OCI-M2 (cell line): ENCODE data around the gene PTTG1.

ENCODE experiments used
- DNase-seq: peaks from one replicate; lab custom pipeline; 2025; ENCODE audit not compliant: unreplicated experiment; lab: John Stamatoyannopoulos, UW

Gene PTTG1

DNA sequence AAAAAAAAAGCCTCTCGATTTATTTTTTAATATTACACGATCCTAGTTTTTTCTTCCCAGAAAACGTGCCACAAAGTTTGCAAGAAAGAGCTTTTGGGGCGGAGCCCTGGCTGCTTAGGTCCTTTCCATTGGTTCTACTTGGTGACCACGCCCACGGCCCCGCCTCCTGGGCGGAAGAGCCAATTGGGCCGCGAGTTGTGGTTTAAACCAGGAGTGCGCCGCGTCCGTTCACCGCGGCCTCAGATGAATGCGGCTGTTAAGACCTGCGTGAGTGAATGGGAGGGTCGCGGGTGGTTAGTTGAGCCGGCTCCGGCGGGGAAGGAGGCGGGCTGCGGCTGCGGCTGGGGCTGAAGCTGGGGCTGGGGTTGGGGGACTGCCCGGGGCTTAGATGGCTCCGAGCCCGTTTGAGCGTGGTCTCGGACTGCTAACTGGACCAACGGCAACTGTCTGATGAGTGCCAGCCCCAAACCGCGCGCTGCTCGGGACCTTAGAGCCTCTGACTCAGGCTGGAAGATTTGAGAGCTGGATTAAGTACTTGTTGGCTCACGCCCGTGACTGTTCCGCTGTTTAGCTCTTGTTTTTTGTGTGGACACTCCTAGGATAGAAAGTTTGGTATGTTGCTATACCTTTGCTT is at the start of gene PTTG1:
Gene PTTG1, plus strand, starts transcription at position 231 of the 634 bp plus-strand sequence. CDS start 458 bp downstream, outside the sequence.
- peak; percentile 80 for DNase-seq

DNA sequence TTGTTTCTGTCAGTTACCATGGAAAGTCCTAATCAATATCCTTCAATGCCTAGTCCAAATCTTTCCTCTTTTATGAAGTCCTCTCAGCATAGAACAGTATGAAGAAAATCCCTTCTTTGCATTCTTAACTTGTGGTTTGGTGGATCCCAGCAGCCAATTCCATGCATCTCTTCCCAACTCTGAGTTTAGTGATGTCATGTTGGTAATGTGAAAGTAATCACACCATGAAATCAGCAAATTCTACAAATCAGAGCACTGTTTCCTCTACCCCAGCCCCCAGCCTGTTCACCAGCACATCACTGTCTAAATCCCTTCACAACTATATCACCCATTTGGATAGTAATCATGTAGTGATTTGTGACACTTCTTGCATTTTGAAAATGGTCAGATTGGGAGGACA is 46.5 kb upstream of the PTTG1 start:
- no peak for DNase-seq

DNA sequence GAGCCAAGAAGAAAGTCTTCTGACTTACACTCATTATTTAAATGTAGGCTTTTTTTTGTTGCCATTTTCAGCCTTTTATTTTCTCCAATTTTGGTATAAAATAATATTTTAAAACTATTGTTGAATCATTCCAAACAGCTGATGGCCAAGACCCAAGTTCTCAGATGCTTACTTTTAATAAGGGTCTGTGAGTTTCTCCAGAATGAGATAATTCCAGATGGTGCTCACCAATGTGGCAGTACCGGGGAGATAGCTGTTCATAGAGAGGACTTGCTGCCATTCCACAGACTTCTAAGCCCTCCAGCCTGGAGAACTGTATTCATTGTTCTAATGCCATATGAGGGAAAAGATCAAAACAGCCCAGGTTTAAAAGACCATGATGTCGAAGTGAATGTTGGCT is 46.0 kb upstream of the PTTG1 start:
- DNase-seq, result no peak

DNA sequence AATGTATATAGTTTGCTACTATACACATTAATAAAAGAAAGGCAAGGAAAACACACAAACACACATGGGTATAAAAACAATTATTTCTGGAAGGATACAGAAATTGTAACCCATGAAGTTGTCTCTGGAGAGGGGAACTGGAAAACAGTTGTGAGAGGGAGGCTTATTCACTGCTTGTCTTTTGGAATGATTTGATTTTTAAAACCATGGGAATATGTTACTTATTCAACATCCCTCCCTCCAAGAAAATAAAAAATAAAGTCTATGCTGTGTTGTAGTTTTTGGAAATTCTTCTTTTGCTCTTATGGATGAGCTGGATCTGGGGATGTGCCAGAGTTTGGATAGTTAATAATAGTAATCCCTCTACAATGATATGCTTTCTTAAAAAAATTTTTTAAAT is 45.2 kb upstream of the PTTG1 start:
- no peak for DNase-seq

DNA sequence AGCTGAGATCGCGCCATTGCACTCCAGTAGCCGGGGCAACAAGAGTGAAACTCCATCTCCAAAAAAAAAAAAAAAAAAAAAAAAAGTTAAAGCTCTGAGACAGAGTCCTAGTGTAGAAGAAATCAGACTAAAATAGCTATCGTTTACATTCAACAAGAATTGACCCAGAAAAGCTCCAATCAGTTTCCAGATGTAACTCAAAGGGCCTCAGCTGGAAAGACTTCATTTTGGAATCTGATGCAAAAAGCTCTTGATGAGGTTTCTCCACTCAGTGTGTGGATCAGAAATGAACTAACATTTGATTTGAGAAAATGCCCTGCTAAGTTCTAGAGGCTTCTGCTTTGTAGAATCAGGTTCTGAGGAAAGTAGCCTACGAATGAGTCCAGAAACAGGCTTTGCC is 44.0 kb upstream of the PTTG1 start:
- no peak for DNase-seq

DNA sequence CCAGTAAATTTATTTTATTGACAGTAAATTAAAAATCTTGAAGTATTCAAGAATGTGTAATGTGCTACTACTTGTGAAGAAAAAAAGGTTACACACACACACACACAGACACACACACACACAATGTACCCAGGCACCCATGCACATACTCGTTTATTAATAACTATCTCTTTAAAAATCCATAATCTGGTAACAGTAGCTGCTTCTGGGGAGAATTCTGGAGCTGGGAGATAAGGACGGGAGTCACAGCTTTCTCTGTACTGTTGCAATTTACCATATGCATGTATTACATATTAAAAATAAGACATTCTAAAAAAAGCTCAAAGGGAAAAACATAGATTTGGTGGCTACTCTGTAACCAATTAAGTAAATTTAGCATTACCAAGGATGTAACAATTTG is 43.3 kb upstream of the PTTG1 start:
- no peak for DNase-seq

DNA sequence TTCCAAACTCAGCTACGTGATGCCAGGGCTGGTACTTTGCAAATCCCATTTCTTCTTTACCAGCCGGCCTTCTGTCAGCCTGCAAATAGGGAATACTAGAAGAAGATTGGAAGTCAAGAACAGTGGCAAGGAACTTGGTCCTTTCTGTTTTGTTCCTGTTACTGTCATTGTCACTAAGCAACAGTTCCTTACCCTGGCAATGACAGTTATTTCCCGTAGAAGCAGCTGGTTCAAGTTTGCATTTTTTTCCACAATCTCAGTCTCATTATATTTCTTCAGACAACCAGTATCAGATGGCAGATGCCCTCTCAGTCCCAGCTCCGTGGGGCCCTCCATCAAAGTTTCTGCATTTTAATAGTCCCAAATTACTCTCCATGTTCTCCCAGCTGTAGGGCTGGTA is 42.1 kb upstream of the PTTG1 start:
- no peak for DNase-seq

DNA sequence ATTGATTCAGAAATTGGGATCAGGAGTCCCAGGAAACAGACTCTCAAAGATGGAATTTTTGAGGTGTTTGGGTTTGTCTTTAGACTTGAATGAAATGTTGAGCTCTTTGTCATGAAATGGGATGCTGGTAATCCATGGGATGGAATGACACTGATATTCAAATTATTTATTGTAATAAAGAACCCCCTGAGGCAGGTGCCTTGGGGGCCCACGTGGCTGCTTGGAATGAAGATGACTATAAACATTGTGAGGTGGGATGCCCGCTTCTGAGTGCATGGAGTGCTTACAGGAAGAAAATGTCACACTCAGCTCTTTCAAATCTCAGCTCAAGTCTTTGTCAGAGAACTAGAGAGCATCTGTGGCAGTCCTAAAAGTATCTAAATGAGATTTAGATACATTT is 41.6 kb upstream of the PTTG1 start:
- no peak for DNase-seq

DNA sequence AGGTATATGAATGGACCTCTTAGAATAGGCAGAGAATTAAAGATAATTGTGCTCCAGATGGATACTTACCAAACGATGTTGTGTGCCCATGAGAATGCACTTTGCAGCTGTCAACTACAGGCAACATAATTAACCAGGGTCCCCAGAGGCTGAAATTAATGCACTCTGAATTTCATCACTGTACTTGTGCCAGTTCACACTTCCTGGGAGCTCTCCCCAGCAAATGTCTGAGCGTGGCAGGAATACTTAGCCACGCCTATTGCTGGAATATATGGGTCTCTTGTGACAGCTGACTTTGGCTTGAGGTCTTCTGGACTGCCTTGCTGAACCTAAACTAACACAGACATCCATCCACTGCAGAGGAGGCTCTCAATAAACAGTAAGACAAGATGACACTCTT is 39.3 kb upstream of the PTTG1 start:
- no peak for DNase-seq

DNA sequence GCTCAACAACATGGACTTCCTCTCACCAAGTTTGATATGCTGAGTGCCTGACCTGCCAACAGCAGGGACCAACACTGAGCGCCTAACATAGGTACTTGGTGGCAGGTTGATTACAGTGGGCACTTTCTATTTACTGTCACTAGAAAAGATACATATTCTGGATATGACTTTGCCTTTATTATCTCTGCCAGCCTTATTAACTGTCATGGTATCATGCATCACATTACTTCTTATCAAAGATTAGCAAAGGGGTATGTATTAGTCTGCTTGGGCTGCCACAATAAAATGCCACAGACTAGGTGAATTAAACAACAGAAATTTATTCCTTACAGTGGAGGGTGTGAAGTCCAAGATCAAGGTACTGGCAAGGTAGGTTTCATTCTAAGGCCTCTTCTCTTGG is 37.0 kb upstream of the PTTG1 start:
- DNase-seq, result no peak

DNA sequence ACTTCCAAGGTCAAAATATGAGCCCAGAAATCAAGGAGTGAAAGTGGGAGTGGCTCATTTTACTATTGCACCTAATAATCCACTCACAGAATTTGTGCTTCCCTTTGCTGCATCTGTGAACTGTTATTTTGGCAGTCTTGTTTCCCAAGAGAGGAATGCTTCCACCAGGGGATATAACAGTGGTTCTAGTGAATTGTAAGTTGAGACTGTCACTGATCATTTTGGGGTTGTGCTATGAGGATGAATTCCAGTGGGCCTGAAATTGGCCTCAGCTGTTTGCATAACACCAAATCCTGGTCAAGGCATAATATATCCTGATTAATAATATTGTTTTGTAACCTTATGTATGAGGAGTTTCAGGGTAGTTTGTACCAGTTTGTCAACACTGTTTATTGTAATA is 36.2 kb upstream of the PTTG1 start:
- no peak for DNase-seq

DNA sequence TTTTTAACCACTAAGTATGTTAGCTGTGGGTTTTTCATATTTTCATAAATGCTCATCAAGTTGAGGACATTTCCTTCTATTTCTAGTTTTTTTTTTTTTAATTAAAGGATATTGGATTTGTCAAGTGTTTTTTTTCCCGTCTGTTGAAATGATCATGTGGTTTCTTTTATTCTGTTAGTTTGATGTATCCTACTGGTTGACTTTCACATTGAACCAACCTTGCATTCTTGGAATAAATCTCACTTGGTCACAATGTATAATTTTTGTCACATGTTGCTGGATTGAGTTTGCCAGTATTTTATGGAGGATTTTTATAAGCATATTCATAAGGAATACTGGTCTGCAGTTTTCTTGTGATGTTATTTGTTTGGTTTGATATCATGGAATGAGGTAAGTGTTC is 34.2 kb upstream of the PTTG1 start:
- DNase-seq, result no peak

DNA sequence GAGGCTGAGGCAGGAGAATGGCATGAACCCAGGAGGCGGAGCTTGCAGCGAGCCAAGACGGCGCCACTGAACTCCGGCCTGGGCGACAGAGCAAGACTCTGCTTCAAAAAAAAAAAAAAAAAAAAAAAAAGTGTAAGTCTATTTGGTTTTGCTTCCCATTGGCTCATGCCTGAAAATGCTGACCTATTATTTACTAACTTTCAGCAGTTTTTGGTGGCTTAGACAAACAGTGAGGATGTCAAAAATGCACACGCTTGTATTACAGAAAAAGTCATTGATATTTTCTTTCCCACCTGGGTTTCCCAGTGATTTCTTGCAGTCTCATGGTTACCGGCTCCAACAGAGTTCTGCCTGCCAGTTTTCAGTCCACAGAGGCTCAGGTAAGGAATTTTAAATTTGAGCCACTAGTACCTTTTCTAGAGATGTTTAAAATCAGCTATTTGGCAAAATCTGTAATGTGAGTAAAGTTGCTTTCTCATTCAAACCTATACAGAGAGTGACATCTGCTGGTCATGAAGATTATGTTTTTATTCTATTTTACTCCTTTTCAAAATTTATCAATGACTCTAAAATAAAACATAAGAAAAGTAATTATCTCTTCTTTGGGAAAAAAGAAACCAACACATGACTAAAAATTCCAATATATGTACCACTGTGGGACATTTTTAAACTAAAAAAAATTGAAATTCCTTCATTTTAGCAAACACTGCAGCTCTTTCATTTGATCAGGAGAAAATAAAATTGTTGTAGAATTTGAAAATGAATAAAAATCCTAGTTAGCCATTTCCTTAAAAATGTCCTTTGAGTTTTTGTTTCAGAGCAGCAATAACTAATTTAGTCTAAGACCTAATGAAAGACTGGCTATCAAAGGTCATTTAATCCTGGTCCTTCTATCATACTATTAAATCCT is 30.6 kb upstream of the PTTG1 start:
- no peak for DNase-seq

DNA sequence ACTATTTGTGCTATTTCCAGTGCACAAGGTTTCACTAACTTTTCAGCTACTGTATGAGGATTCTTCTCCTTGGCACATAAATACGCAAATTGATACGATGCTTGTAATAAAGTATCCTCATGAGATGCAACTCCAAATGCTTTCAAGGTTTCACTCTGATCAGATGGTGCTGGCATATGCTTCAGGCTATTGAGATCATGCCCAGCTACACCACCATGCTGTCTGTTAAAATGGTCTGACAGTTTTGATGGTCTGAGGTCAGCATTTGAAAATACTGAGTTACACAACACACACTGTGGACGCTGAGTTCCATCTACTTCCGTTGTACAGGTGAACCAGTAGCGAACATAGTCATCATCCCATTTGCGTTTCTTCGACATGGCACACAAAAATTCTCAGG is 26.5 kb upstream of the PTTG1 start:
- DNase-seq, result no peak

DNA sequence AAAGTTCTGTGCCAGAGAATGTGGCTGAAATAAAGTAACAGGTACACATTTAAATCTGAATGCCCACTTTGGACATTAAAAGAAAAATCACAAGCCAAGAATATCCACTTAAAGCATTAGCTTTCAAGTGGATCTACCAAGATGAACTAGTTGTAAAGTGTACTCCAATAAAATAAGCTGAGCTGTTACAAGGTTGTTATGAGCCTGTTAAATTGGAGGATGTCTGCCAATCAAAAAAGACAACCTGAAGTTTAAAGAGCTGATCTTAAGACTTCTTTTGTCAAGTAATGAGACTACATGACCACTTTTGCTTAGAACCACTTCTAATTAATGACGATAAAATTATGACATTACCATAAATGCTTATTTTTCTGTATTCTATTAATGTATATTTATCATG is 24.2 kb upstream of the PTTG1 start:
- DNase-seq, result no peak

DNA sequence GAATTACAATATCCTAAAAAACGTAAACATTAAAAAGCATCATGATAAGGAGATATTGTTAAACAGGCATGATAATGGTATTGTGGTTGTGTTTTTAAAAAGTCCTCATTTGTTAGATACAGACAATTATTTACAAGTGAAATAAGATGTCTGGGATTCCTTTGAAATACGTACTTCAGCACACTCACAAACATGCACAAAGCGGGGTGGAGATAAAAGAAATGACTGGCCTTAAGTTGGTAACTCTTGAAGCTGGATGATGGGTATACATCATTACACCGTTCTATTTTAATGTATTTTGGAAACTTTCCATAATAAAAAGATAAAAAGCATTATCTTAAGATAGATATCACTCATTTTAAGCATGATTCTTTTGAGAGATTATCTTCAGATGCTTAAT is 22.8 kb upstream of the PTTG1 start:
- DNase-seq, result no peak

DNA sequence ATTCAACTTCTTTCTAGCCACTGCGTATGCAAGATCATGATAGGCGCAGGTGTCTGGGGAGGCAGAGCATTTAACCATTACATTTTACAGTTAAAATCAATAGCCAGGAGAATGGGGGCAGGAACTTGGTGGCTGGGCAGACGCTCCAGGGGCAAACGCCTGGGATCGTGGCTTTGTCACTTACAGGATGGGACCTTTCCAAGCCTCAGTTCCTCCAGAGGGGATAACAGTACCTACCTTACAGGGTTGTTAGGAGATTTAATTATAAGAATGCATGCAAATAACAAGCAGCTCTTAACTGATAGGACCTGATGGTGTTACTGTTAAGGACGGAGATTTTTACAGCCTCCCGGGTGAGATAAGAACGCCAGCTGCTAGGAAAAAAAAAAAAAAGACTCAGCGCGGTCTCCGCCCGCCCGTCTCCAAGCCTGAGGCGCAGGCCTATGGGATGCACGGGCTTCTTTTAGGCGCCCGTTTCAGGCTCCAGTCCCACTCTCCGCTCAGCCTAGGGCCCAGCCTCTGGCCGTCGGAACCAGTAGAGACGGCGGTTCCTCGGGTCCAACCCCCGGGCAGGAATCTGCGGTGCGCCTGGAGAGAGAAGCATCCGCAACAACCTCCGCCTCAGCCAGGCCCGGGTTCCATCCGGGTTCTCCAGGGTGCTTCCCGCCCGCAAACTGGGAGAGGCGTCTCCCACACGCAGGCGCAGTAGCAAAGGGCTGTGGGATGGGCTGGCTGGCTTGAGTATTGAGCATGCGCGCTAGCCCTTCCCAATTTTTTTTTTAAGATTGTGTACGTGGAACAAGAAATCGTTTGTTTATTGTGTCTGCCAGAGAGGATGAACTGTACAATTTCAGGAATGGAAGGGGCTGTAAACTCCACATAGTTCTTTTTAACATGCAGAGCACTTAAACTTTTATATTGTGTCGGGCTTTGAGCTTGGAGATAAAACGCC is 22.0 kb upstream of the PTTG1 start, which contains the start of gene FAM200C:
Gene FAM200C, minus strand, starts transcription at position 653 of the 952 bp plus-strand sequence. CDS start 4,564 bp downstream, outside the sequence.
- peak; percentile 34 for DNase-seq

DNA sequence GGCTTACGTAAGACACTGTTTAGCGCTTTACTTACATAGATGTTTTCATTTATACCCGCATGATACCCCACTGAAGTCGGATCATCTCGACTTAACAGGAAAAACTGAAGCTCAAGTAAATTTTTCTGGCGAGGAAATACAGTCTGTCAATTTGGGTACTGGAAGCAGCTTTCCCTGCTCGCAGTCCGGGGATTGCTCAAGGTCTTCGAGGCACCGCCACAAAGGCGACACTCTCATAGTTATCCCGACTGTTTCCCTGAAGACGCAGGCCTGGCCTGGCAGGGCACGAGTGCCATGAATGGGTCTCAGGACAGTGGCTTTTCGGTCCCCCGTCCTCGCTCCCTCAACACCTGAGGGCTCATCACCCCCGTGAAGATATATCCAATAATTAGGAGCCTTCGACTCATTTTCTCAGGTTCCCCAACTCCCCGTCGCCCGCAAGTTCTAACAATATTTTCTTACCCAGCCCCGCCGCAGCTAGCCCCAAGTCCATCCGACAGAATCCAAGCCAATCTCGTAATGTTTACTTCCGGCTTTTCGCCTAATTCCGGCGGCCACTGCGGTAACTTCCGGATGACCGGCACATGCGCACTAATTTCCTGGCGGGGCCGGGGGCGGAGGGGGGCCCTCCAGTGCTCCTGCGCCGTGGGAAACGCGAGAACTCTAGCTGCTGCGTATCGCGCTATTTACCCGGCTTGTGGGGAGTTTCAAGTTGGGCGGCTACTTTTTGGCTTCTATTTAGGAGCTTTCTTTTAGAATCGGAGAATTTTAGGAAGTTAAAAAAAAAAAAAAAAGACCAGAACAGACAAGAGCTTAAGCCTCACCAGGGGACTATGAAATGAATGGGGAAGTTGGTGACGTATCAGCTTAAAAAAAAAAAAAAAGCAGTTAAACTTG is 2.8 kb upstream of the PTTG1 start, which contains the start of gene SLU7:
Gene SLU7, minus strand, starts transcription at position 521 of the 897 bp plus-strand sequence. CDS start 3,787 bp downstream, outside the sequence.
- peak; percentile 40 for DNase-seq

DNA sequence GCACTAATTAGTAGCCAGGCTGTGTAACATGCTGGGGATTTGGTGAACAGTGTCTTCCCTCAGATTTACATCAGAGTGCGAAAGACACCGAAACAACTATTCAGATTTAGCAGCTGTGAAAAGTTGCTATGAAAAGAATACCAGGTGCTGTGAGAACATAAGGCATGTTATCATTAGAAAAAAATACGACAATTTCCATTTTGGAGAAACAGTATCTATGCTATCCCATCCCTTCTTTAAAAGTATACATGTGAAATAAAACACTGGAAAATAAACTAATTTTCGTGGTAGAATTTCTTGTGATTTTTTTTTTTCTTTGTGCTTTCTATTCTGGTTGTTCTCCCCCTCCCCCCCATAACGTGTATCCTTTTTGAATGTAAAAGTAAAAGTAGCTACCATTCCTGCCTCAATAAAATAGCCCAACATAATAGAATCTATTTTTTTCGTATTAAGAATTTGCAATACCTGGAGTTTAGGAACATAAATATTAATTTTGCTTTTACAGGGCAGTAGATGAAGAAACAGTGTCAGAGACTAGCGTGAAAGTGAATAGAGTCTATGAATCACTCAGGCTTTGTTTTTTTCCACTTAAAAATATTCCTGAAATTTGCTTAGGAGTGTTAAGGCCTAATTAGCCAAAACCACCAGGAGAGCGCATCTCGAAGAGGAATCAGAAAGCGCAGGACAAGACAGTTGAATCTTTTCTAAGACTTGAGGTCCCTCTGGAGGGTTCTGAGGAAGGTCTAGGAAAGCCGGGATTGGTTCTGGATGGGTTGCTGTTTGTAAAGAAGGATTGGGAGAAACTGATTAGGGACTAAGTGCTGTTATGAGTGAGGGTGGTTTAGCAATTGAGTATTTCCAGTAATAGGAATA is 2.0 kb upstream of the PTTG1 start:
- DNase-seq, result no peak
